22Rv1 (cell line): Measurements from ENCODE around the gene GABRA6.

Experiments used
- H3K27ac ChIP-seq: fragments of 450-650 bp; 2 replicates; pipeline ENCODE4 v1.5.1; 2017
- ZFX ChIP-seq: fragments of 450-650 bp; IDR thresholded peaks from 2 replicates; pipeline ENCODE4 v1.6.1; 2017; ENCODE audit warnings: antibody characterized with exemption, borderline replicate concordance
- TF ChIP-seq, protein P1 (sequence below): fragments of 450-650 bp; IDR thresholded peaks from 2 replicates; pipeline ENCODE4 v1.5.1; 2017; ENCODE audit warnings: mild to moderate bottlenecking

Gene GABRA6

DNA sequence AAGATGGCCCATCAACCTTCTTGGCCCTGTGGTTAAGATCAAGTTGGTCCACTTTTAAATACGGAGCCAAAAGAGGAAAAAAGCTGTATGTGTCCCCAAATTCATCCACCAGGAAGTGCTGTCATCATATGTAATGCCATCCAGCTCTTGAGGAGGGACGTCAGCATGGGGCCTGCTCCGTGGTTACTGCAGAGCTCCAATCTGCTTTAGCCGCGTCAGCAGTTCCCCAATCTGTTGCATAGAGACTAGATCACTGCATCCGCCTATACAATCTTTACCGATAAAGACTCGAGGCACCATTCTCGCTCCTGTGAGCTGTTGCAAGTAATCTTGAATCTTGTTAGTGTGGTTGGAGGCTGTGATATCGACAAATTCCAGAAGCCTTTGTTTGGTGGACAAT, 65.7 kb downstream of the GABRA6 start:
- H3K27ac ChIP-seq, result no peak overlapping the region
- TF ChIP-seq, protein P1, sequence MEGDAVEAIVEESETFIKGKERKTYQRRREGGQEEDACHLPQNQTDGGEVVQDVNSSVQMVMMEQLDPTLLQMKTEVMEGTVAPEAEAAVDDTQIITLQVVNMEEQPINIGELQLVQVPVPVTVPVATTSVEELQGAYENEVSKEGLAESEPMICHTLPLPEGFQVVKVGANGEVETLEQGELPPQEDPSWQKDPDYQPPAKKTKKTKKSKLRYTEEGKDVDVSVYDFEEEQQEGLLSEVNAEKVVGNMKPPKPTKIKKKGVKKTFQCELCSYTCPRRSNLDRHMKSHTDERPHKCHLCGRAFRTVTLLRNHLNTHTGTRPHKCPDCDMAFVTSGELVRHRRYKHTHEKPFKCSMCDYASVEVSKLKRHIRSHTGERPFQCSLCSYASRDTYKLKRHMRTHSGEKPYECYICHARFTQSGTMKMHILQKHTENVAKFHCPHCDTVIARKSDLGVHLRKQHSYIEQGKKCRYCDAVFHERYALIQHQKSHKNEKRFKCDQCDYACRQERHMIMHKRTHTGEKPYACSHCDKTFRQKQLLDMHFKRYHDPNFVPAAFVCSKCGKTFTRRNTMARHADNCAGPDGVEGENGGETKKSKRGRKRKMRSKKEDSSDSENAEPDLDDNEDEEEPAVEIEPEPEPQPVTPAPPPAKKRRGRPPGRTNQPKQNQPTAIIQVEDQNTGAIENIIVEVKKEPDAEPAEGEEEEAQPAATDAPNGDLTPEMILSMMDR, result no peak
- no peak for TF ChIP-seq ZFX
